ENCODE measurements around the gene GSG1L2. TPM values are rescaled to one million over a fixed set of nuclear protein-coding genes. Genes with fewer than 3 reads are reported as not detected.

GSG1L2 gene
- total and polyA plus RNA-seq, 2 of the 13 experiments (the other 11 are each of a cell fraction or from before 2014, with no cell fraction given): not detected

- TF ChIP-seq, protein P1, sequence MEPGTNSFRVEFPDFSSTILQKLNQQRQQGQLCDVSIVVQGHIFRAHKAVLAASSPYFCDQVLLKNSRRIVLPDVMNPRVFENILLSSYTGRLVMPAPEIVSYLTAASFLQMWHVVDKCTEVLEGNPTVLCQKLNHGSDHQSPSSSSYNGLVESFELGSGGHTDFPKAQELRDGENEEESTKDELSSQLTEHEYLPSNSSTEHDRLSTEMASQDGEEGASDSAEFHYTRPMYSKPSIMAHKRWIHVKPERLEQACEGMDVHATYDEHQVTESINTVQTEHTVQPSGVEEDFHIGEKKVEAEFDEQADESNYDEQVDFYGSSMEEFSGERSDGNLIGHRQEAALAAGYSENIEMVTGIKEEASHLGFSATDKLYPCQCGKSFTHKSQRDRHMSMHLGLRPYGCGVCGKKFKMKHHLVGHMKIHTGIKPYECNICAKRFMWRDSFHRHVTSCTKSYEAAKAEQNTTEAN (CRISPR knock-in tag; conservative IDR thresholded peaks at IDR 0.05): no peak
- no peak for TF ChIP-seq ZMYM4 (CRISPR knock-in tag; IDR thresholded peaks at IDR 0.05)
- no peak for TF ChIP-seq ZNF615 (CRISPR knock-in tag; IDR thresholded peaks at IDR 0.05; ENCODE audit: borderline replicate concordance)
- no peak for TF ChIP-seq ZZZ3 (CRISPR knock-in tag; IDR thresholded peaks at IDR 0.05; ENCODE audit: borderline replicate concordance)
- no peak for TF ChIP-seq ZSCAN5A (CRISPR knock-in tag; IDR thresholded peaks at IDR 0.05; ENCODE audit: borderline replicate concordance)
- TF ChIP-seq FOXK1 (CRISPR knock-in tag; IDR thresholded peaks at IDR 0.05; ENCODE audit: borderline replicate concordance, low read depth): no peak
- TF ChIP-seq ZBTB10 (CRISPR knock-in tag; IDR thresholded peaks at IDR 0.05; ENCODE audit: borderline replicate concordance): no peak
- no peak for TF ChIP-seq SIX1 (CRISPR knock-in tag; IDR thresholded peaks at IDR 0.05; ENCODE audit: borderline replicate concordance)
- no peak for TF ChIP-seq ZNF557 (CRISPR knock-in tag; IDR thresholded peaks at IDR 0.05)
These were observed 38.8 kb downstream of the GSG1L2 start (continued) for GRCh38 chr17:9783050-9783449.
